Smooth muscle cell of the pulmonary artery (primary cell): ENCODE measurements around the gene SPON2. TPM values are rescaled to one million over a fixed set of nuclear protein-coding genes. Genes with fewer than 3 reads are reported as not detected.

Source experiments
- total RNA-seq: library from RNA; depleted of rRNA; stranded (reverse); fragments of >200 nt; gene quantifications from 2 replicates; pipeline ENCODE4 v1.2.3, GENCODE V29; 2014

Gene SPON2
- 5.5 and 7.2 TPM in 2 replicates for total RNA-seq

GRCh38 chr4:1172228-1172851 is at the start of gene SPON2:
Gene SPON2 (minus strand): TSS chr4:1172583.

Other genes starting within 250 kb of the SPON2 start
- gene GAK, start 240.3 kb downstream of the SPON2 start, total RNA-seq = 60.1 and 76.6 TPM in 2 replicates
- gene TMEM175, start 240.1 kb downstream of the SPON2 start, total RNA-seq = 23.7 and 26.1 TPM in 2 replicates
- gene DGKQ, start 199.0 kb downstream of the SPON2 start, total RNA-seq = 15.3 and 31.5 TPM in 2 replicates
- 16.9 and 46.4 TPM in 2 replicates for gene IDUA, start 185.5 kb downstream of the SPON2 start, total RNA-seq
- 0.13 and 0.30 TPM in 2 replicates for gene SLC26A1, start 179.2 kb downstream of the SPON2 start, total RNA-seq
- gene FGFRL1, start 161.0 kb downstream of the SPON2 start, total RNA-seq = 29.3 and 97.7 TPM in 2 replicates
- gene RNF212, start 59.0 kb downstream of the SPON2 start, total RNA-seq = 2.5 and 15.3 TPM in 2 replicates
- 243 and 255 TPM in 2 replicates for gene CTBP1, start 76.5 kb upstream of the SPON2 start, total RNA-seq
- 54.5 and 57.3 TPM in 2 replicates for gene MAEA, start 117.3 kb upstream of the SPON2 start, total RNA-seq
- gene UVSSA, start 174.6 kb upstream of the SPON2 start, total RNA-seq = 9.4 and 12.7 TPM in 2 replicates
- not detected in 2 replicates for gene NKX1-1, start 233.9 kb upstream of the SPON2 start, total RNA-seq